K562 (cell line): ENCODE measurements around the gene FBXO28. TPM values are rescaled to one million over a fixed set of nuclear protein-coding genes. Genes with fewer than 3 reads are reported as not detected.

Experiments used
- ATAC-seq: fragments of 200-7000 bp; cut with Tn5 transposase; 3 replicates; pipeline ENCODE4 v1.9.1; 2020; ENCODE audit warnings: moderate library complexity
- BruUV-seq: library from RNA; stranded (reverse); fragments of 400-500 nt; replicated peaks from 2 replicates; lab custom pipeline; 2021; lab: Mats Ljungman, UMichigan
- CTCF ChIA-PET: fragments of 300-600 bp; formaldehyde crosslinking; extraction: SDS; loops from one replicate; lab custom pipeline; 2021; ENCODE audit warnings: low intra/inter-chr PET ratio; lab: Yijun Ruan, JAX
- POLR2A ChIA-PET: fragments of 300-600, 350-650 bp; sonication (Branson Sonifier 250); formaldehyde crosslinking; extraction: SDS; loops from one replicate; lab custom pipeline; 2021; ENCODE audit warnings: antibody characterized with exemption, inconsistent platforms; lab: Yijun Ruan, JAX
- DNase-seq, 4 experiments: peaks; one replicate each; pipeline versions ENCODE4 v3.0.0 to v3.0.0-alpha.2; 2011 to 2018; ENCODE audit warnings: low spot score in 3 of 4, mixed read lengths in 3 of 4; ENCODE audit errors: extremely low read depth in 1 of 4
- FAIRE-seq: peaks from 2 replicates; lab custom pipeline; 2011; peaks lifted over from hg19 to GRCh38; lab: Jason Lieb, UNC
- H2AFZ ChIP-seq: 2 replicates; pipeline ENCODE4 v1.6.0; 2011; ENCODE audit warnings: low read depth, low read length, control low read depth, inconsistent platforms
- H3K27ac ChIP-seq: fragments of 200-600 bp; 3 replicates; pipeline ENCODE4 v1.8.0; 2011; ENCODE audit warnings: low read depth, mild to moderate bottlenecking, control low read depth, inconsistent platforms, low read length, moderate library complexity, mixed read lengths; ENCODE audit errors: extremely low read depth
- H3K27me3 ChIP-seq, 2 experiments: fragments of 300-600 bp in 1 of 2; 2 replicates in 1 of 2; 3 replicates in 1 of 2; pipeline versions ENCODE4 v1.6.0 to v1.8.0; 2011; ENCODE audit warnings: inconsistent platforms in 2 of 2, low read length in 2 of 2, mild to moderate bottlenecking in 1 of 2, mixed read lengths in 1 of 2, moderate library complexity in 1 of 2; ENCODE audit not compliant: control insufficient read depth in 2 of 2, insufficient read depth in 2 of 2
- H3K36me3 ChIP-seq: fragments of 300-600 bp; 3 replicates; pipeline ENCODE4 v1.8.0; 2011; ENCODE audit warnings: mild to moderate bottlenecking, low read length, inconsistent platforms; ENCODE audit not compliant: control insufficient read depth, insufficient read depth
- H3K4me1 ChIP-seq, 2 experiments: fragments of 200-600 bp in 1 of 2; replicated peaks in 1 of 2; 2 replicates in 1 of 2; 3 replicates in 1 of 2; pipeline versions ENCODE4 v1.5.1 to v1.8.0; 2011; ENCODE audit warnings: inconsistent platforms in 2 of 2, low read length in 2 of 2, mild to moderate bottlenecking in 1 of 2, mixed read lengths in 1 of 2, moderate library complexity in 1 of 2; ENCODE audit not compliant: control insufficient read depth in 2 of 2, insufficient read depth in 2 of 2
- H3K4me2 ChIP-seq: 2 replicates; pipeline ENCODE4 v1.6.1; 2011; ENCODE audit warnings: low read length, control low read depth, inconsistent platforms, mixed read lengths; ENCODE audit not compliant: insufficient read depth
- H3K4me3 ChIP-seq: fragments of 200-600 bp; sonication (generic), shearing (Covaris generic); 2 replicates; pipeline ENCODE4 v1.5.1; 2016; ENCODE audit warnings: control low read depth, inconsistent platforms
- H3K79me2 ChIP-seq: fragments of 200-600 bp; 3 replicates; pipeline ENCODE4 v1.8.0; 2011; ENCODE audit warnings: low read length, inconsistent platforms; ENCODE audit not compliant: control insufficient read depth, insufficient read depth
- H3K9ac ChIP-seq, 2 experiments: 2 replicates each; pipeline versions ENCODE4 v1.6.0 to v1.6.1; 2011; ENCODE audit warnings: low read depth in 2 of 2, low read length in 2 of 2, control low read depth in 1 of 2, inconsistent platforms in 1 of 2, mild to moderate bottlenecking in 1 of 2, mixed read lengths in 1 of 2; ENCODE audit not compliant: insufficient read depth in 1 of 2
- H3K9me1 ChIP-seq: one replicate; pipeline ENCODE4 v1.6.0; 2011; ENCODE audit warnings: inconsistent platforms, mild to moderate bottlenecking, low read length, moderate library complexity; ENCODE audit not compliant: control insufficient read depth, insufficient read depth
- H3K9me3 ChIP-seq: replicated peaks from 2 replicates; pipeline ENCODE4 v1.5.1; 2011; ENCODE audit warnings: low read depth, low read length, inconsistent platforms; ENCODE audit not compliant: control insufficient read depth, insufficient read depth
- H4K20me1 ChIP-seq: replicated peaks from 2 replicates; pipeline ENCODE4 v1.6.1; 2011; ENCODE audit warnings: low read length, inconsistent platforms, mixed read lengths; ENCODE audit not compliant: control insufficient read depth, insufficient read depth
- ARID3A ChIP-seq: IDR thresholded peaks from 2 replicates; pipeline ENCODE4 v1.6.1; 2012; ENCODE audit warnings: low read depth, low read length, improper control_type of control experiment, borderline replicate concordance
- CBX5 ChIP-seq: IDR thresholded peaks from 2 replicates; pipeline ENCODE4 v1.6.1; 2014; ENCODE audit warnings: low read depth, borderline replicate concordance
- CCAR2 ChIP-seq: fragments of 200-400 bp; formaldehyde crosslinking; IDR thresholded peaks from 2 replicates; pipeline ENCODE4 v1.6.1; 2017; ENCODE audit warnings: mild to moderate bottlenecking, low read depth, low read length
- CEBPB ChIP-seq: fragments of 450-650 bp; IDR thresholded peaks from 2 replicates; pipeline ENCODE4 v1.6.1; 2016; ENCODE audit warnings: missing genetic modification characterization, missing compliant biosample characterization
- CEBPG ChIP-seq, 3 experiments: fragments of 200-800 bp in 1 of 3; sonication (Bioruptor generic) in 1 of 3; sonication (generic) in 1 of 3; formaldehyde crosslinking in 1 of 3; IDR thresholded peaks in 2 of 3; conservative IDR thresholded peaks in 1 of 3; 2 replicates each; pipeline versions ENCODE4 v1.6.1 to v1.8.0; 2016 to 2022; ENCODE audit warnings: missing compliant biosample characterization in 2 of 3, missing genetic modification characterization in 2 of 3, mild to moderate bottlenecking in 1 of 3, missing genetic modification reagents in 1 of 3
- CHD2 ChIP-seq: IDR thresholded peaks from 2 replicates; pipeline ENCODE4 v1.6.1; 2011; ENCODE audit warnings: low read depth, low read length
- CREBBP ChIP-seq: IDR thresholded peaks from one replicate; pipeline ENCODE4 v1.6.1; 2012; ENCODE audit warnings: low read depth, mild to moderate bottlenecking, control low read depth, inconsistent platforms, low read length
- GTF2A2 ChIP-seq: IDR thresholded peaks from 2 replicates; pipeline ENCODE4 v1.6.1; 2016; ENCODE audit warnings: mild to moderate bottlenecking, missing genetic modification characterization, missing compliant biosample characterization
- HNRNPK ChIP-seq: fragments of 200-400 bp; formaldehyde crosslinking; IDR thresholded peaks from one replicate; pipeline ENCODE4 v1.6.1; 2018; ENCODE audit warnings: mild to moderate bottlenecking, low read depth, low read length; ENCODE audit not compliant: poor library complexity, severe bottlenecking
- KHSRP ChIP-seq: fragments of 450-650 bp; IDR thresholded peaks from 2 replicates; pipeline ENCODE4 v1.6.1; 2017
- MIER1 ChIP-seq: fragments of 450-650 bp; IDR thresholded peaks from 2 replicates; pipeline ENCODE4 v1.6.1; 2016; ENCODE audit warnings: antibody characterized with exemption, mild to moderate bottlenecking, low read depth
- NFIX ChIP-seq: fragments of 250-450 bp; sonication (Bioruptor Pico); IDR thresholded peaks from 2 replicates; pipeline ENCODE4 v1.4.0; 2020; ENCODE audit warnings: low read depth, mild to moderate bottlenecking, moderate library complexity
- RBM25 ChIP-seq: fragments of 200-400 bp; formaldehyde crosslinking; IDR thresholded peaks from 2 replicates; pipeline ENCODE4 v1.6.1; 2018; ENCODE audit warnings: low read length, low read depth, moderate library complexity; ENCODE audit not compliant: severe bottlenecking
- SMARCA5 ChIP-seq: fragments of 450-650 bp; IDR thresholded peaks from 2 replicates; pipeline ENCODE4 v1.6.1; 2016
- SRSF9 ChIP-seq: fragments of 200-400 bp; formaldehyde crosslinking; IDR thresholded peaks from 2 replicates; pipeline ENCODE4 v1.6.1; 2017; ENCODE audit warnings: low read depth, low read length, borderline replicate concordance
- STAT5A ChIP-seq: IDR thresholded peaks from 2 replicates; pipeline ENCODE4 v1.6.1; 2012; ENCODE audit warnings: low read length, inconsistent platforms, borderline replicate concordance
- TBL1XR1 ChIP-seq, 2 experiments: IDR thresholded peaks; 2 replicates each; pipeline ENCODE4 v1.6.1; 2012; ENCODE audit warnings: improper control_type of control experiment in 2 of 2, low read length in 2 of 2, mild to moderate bottlenecking in 1 of 2
- TGIF2 ChIP-seq: sonication (generic); formaldehyde crosslinking; IDR thresholded peaks from 2 replicates; pipeline ENCODE4 v1.8.1; 2022; ENCODE audit warnings: mild to moderate bottlenecking, missing genetic modification reagents, moderate library complexity
- ZNF140 ChIP-seq: fragments of 250-450 bp; sonication (Bioruptor Pico); IDR thresholded peaks from 2 replicates; pipeline ENCODE4 v1.8.0; 2021; ENCODE audit warnings: moderate library complexity, mild to moderate bottlenecking, inconsistent platforms
- WGBS: fragments of 100-300 bp; shearing (Covaris generic); methylation state at CpG from one replicate; pipeline ENCODE4 v1.1.6; 2016; ENCODE audit warnings: low coverage, mixed read lengths; ENCODE audit not compliant: insufficient coverage; ENCODE audit errors: missing lambda C conversion rate; 5-methylcytosine and 5-hydroxymethylcytosine counted together
- in situ Hi-C: fragments of 300-500 bp; cut with MboI; formaldehyde crosslinking; loops from 4 replicates; pipeline ENCODE4 v1.15.0; 2018; ENCODE audit warnings: inconsistent platforms, mixed read lengths
- intact Hi-C: fragments of 100-400 bp; cut with micrococcal nuclease; formaldehyde crosslinking; loops from 2 replicates; pipeline ENCODE4 v1.14.2; 2022
- polyA plus RNA-seq, 8 experiments: library from polyadenylated mRNA; depleted of rRNA in 4 of 8; stranded (reverse) in 5 of 8; unstranded in 3 of 8; fragments of >200 nt; fragmentation: Nextera tagmentation in 2 of 8; fragmentation: Illumina TruSeq in 1 of 8; extraction: Ambion mirVana in 2 of 8; extraction: Trizol in 1 of 8; gene quantifications; 2 replicates each; pipeline versions ENCODE4 v1.2.1 to v1.2.3, GENCODE V29; 2011 to 2014; ENCODE audit warnings: inconsistent platforms in 1 of 8, missing spikeins in 1 of 8
- total RNA-seq, 7 experiments: library from RNA; depleted of rRNA in 6 of 7; stranded (reverse); fragments of >200 nt in 6 of 7; fragmentation: Illumina TruSeq in 2 of 7; extraction: Trizol in 2 of 7; gene quantifications; 2 replicates each; pipeline versions ENCODE4 v1.2.1 to v1.2.3, GENCODE V29; 2011 to 2021; ENCODE audit warnings: low replicate concordance in 1 of 7

Gene FBXO28
- total and polyA plus RNA-seq, 9 of the 15 experiments (the other 6 are each of a cell fraction or from before 2014, with no cell fraction given) = 4.1 to 34.8 (median 25.3) TPM

DNA sequence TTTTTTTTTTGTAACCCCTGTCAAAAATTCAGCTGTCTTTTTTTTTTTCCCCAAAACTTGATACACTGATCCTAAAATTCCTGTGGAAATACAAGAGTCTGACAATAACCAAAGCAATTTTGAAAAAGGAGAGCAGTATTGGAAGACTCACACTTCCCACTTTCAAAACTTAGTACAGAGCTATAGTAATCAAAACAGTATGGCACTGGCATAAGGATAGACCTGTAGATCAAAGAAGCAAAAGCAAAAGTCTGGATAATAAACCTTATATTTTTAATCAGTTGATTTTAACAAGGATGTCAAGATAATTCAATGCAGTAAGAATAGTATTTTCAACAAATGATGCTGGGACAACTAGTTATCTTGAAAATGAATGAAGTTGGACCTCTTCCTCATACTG lies 17.3 kb downstream of the FBXO28 start:
- Histone ChIP-seq H3K9me1 (no peaks in the 10 kb centered on the region), H3K9me3 (no peaks in the 10 kb centered on the region), H3K79me2 (peaks cover 33% of the 10 kb centered on the region), H3K27me3 (no peaks in the 10 kb centered on the region), H2AFZ (no peak overlapping the region), H3K4me1 (no peaks in the 10 kb centered on the region), H3K4me3 (no peak overlapping the region), H3K9ac (no peak overlapping the region), H4K20me1 (no peaks in the 10 kb centered on the region), H3K27ac (no peak overlapping the region), H3K4me2 (no peak overlapping the region), H3K36me3 (peaks cover 78% of the 10 kb centered on the region)
- POLR2A ChIA-PET = no interaction called here
- DNase-seq (no peak), ATAC-seq (no peak), FAIRE-seq (no peak)
- in situ Hi-C loops (no loop called here), intact Hi-C loops (no loop called here)
- BruUV-seq = no TSS peak
- CTCF ChIA-PET = no interaction called here
- TF ChIP-seq CREBBP (no peak), TGIF2 (CRISPR knock-in tag) (no peak), STAT5A (no peak), HNRNPK (no peak), RBM25 (peak; percentile 79), ZNF140 (CRISPR knock-in tag) (no peak), GTF2A2 (tag) (no peak), SMARCA5 (no peak; the same call in 1 of the 2 replicates)

DNA sequence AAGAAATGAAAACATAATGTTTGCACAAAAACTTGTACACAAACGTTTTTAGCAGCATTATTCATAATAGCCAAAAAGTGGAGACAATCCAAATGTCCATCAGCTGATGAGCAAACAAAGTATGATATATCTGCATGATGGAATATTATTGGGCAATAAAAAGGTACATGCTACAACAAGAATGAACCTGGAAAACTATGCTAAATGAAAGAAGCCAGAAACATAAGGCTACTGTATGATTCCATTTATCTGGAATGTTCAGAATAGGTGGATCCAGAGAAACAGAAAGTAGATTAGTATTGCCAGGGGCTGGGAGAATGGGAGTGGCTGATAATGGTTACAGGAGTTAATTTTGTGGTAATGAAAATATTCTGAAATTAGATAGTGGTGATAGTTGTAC lies 19.0 kb downstream of the FBXO28 start:
- ATAC-seq (no peak), DNase-seq (no peak), FAIRE-seq (no peak)
- ChIA-PET POLR2A (no interaction called here), CTCF (no interaction called here)
- Histone ChIP-seq H3K9me1 (no peaks in the 10 kb centered on the region), H3K36me3 (peaks cover 75% of the 10 kb centered on the region), H3K27ac (no peak overlapping the region), H3K4me1 (no peaks in the 10 kb centered on the region), H3K9ac (no peak overlapping the region), H3K27me3 (no peaks in the 10 kb centered on the region), H3K9me3 (no peaks in the 10 kb centered on the region), H3K79me2 (peaks cover 18% of the 10 kb centered on the region), H3K4me3 (no peak overlapping the region), H2AFZ (no peak overlapping the region), H4K20me1 (no peaks in the 10 kb centered on the region), H3K4me2 (no peak overlapping the region)
- WGBS = 4% methylated on average over 1 of the region's 1 CpG
- in situ Hi-C loops = no loop called here
- intact Hi-C loops = no loop called here
- BruUV-seq = no TSS peak
- TF ChIP-seq SRSF9 (no peak), CEBPG (CRISPR knock-in tag; IDR thresholded peaks at IDR 0.05) (no peak), CEBPG (tag; conservative IDR thresholded peaks at IDR 0.05 in 1 of 2, IDR thresholded peaks at IDR 0.05 in 1 of 2) (0 out of 4 replicates have a peak, but pooled peaks have one; percentile 15 to 35), CEBPB (peak; percentile 32), CBX5 (no peak), KHSRP (no peak), NFIX (CRISPR knock-in tag) (no peak), ARID3A (no peak), MIER1 (no peak), CCAR2 (no peak), CHD2 (no peak), TBL1XR1 (IDR thresholded peaks at IDR 0.05; ENCODE audit: low read length in 2 of 2) (no peak)
